HAP-1 (cell line): Measurements from ENCODE around the gene PGAP6.
A peak's percentile ranks its signal among the peaks of the same experiment; 100 is the strongest.

Source experiments
- DNase-seq, 2 experiments: peaks; one replicate each; pipeline ENCODE4 v3.0.0-alpha.2; 2016 to 2020; ENCODE audit warnings: low spot score in 2 of 2
- H3K27me3 ChIP-seq: fragments of 250-450 bp; sonication (Bioruptor Pico); 2 replicates; pipeline ENCODE4 v1.5.1; 2020; ENCODE audit warnings: low read depth, mild to moderate bottlenecking, moderate library complexity
- H3K36me3 ChIP-seq: fragments of 250-450 bp; sonication (Bioruptor Pico); replicated peaks from 2 replicates; pipeline ENCODE4 v1.5.1; 2020; ENCODE audit warnings: mild to moderate bottlenecking
- H3K4me1 ChIP-seq: fragments of 250-450 bp; sonication (Bioruptor Pico); 2 replicates; pipeline ENCODE4 v1.5.1; 2020; ENCODE audit warnings: mild to moderate bottlenecking
- H3K4me3 ChIP-seq: fragments of 250-450 bp; sonication (Bioruptor Pico); 2 replicates; pipeline ENCODE4 v1.5.1; 2020; ENCODE audit warnings: mild to moderate bottlenecking, moderate library complexity
- H3K9me3 ChIP-seq: fragments of 250-450 bp; sonication (Bioruptor Pico); 2 replicates; pipeline ENCODE4 v1.5.1; 2020; ENCODE audit warnings: mild to moderate bottlenecking, moderate library complexity
- in situ Hi-C: fragments of 300-500 bp; cut with MboI; formaldehyde crosslinking; loops from 3 replicates; pipeline ENCODE4 v1.14.3; 2020; ENCODE audit warnings: low sequenced_read_pairs, inconsistent platforms, mixed read lengths

Gene PGAP6

DNA sequence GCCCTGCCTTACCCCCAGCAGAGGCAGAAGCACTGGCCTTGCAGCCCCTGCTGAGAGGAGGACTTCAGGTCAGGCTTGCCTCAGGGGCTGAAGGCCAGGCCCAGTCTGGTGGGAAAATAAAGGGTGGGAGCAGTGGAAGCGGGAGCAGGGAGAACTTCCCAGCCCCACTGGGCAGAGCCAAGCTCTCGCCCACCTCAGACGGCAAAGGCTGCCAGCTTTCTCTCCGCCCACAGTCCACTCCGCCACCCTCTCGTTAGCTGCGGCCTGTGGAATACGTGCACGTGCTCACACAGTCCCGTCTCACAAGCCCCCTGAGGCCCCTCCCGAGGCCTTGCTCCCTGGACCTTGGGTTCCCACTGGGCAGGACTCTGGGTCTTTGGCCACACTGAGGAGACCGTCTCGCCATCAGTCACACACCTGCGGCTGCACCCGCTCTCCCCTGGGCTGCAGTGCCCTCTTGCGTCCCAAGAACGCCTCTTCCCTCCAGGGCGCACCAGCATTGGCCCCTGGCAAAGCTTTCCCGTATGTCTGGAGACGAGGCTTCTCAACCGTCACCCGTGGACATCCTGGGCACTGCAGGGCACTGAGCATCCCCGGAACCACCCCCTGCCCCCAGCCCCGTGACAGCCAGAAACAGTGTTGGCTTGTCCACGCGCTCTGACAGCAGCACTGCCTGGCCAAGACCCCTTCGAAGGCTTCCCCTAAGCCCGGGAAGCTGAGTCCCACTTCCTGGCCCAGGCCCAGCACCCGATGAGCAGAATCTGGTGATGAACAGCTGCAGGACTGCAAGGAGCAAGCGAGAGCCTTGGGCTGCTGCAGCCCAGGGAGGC is 19.7 kb downstream of the PGAP6 start:
- no peaks in the 10 kb centered on the region for H3K9me3 ChIP-seq
- peak; percentile 64 to 88 for DNase-seq
- peaks cover 9% of the 10 kb centered on the region for H3K36me3 ChIP-seq
- no peak overlapping the region for H3K4me3 ChIP-seq
- H3K27me3 ChIP-seq: no peaks in the 10 kb centered on the region
- in situ Hi-C loops: no loop called here
- peaks cover 10% of the 10 kb centered on the region for H3K4me1 ChIP-seq

DNA sequence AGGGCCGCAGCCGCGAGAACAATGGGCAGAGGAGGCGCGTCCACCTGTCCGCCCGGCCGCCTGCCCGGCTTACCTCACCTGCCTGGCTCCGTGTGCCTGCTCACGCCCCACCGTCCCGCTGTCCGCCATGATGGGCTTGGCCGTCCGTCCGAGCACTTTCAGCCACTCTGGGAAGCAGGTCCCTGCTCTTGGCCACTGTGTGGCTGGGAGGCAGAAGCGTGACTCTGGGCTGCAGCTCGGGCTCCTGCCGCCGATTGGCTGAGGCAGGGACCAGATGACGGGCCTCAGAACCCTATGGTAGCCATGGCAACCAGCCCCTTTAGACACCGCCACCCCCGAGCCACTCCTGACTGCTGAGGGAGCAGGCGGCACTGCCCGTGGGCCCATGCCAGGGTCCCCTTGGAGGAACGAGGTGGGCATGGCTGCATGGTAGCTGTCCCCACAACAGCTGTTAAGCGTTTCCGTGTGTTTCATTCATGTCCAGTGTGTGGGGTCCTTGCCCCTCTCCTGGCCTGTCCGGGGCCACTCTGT is 20.4 kb downstream of the PGAP6 start:
- H3K4me3 ChIP-seq: no peak overlapping the region
- no peaks in the 10 kb centered on the region for H3K27me3 ChIP-seq
- H3K9me3 ChIP-seq: no peaks in the 10 kb centered on the region
- in situ Hi-C loops: no loop called here
- H3K4me1 ChIP-seq: peaks cover 10% of the 10 kb centered on the region
- no peak for DNase-seq
- H3K36me3 ChIP-seq: peaks cover 4% of the 10 kb centered on the region; the same call in 1 of the 2 replicates

DNA sequence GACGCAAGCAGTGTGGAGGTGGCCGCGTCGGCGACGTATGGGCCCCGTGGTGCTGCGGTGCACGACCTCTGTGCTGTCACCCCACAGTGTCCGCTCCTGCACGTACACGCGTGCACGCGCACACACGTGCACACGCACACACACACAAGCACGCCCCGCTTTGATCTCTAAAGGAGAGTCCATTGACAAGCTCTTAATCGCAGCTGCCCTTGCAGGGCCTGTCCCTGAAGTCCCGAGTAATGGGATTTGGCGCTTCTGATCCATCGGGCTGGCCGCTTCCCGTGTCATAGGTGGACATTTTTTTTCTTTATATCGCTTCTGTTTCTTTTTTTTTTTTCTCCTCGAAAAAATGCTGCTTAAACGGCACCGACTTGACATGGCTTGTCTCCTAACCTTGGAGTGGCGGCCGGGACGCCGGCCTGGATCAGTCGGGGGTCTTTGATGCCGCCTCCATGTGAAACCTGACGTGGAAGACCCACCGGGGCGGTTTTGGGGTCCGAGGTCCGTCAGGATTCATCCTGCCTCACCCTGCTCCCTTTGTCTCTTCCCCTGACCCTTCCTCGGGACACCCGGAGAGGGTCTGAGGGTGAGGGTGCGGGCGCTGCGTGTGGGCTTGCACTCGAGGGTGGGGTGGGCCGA is 21.0 kb downstream of the PGAP6 start:
- no peaks in the 10 kb centered on the region for H3K36me3 ChIP-seq
- DNase-seq: no peak
- no peaks in the 10 kb centered on the region for H3K27me3 ChIP-seq
- H3K4me3 ChIP-seq: no peak overlapping the region
- H3K4me1 ChIP-seq: peaks cover 10% of the 10 kb centered on the region
- in situ Hi-C loops: no loop called here
- H3K9me3 ChIP-seq: no peaks in the 10 kb centered on the region

DNA sequence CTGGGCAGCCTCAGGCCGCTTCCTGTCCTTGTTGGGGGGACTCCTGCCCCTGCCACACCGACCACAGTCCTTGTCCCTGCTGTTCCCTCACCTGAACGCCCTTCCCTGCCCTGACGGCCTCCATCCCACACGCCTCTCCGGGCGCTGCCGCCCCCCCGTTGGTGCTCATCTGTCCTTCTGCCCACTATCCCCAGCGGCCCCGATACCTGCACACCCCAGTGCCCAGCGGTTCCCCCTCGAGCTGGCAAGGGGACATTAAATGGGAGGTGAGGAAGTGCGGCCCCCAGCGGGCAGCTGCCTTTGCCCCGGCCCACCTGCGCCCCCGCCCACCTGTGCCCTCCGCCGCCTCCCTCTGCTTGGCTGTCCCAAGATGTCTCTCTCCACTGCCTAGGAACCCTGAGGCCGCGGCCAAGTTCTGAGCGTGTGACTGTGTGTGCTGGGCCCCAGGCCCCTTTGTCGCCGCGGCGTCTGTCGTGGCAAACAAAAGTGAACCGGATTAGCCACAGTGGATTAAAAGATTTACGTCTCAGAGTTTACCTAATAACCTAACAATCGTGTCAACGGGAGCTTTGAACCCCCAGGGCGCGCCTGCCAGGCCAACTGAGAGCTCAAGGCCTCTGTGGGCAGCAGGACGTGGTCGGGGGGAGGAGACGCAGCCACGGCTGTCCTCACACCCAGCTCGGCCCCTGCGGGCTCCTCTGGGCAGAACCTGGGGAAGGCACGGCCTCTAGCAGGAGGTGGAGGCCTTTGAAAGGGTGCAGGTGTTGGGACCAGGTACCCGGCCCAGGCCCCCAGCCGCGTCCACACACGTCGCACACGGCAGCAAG is 21.7 kb downstream of the PGAP6 start:
- no peak overlapping the region for H3K4me3 ChIP-seq
- H3K4me1 ChIP-seq: peaks cover 10% of the 10 kb centered on the region
- in situ Hi-C loops: no loop called here
- H3K36me3 ChIP-seq: no peaks in the 10 kb centered on the region
- DNase-seq: peak; percentile 81 to 87
- no peaks in the 10 kb centered on the region for H3K27me3 ChIP-seq
- no peaks in the 10 kb centered on the region for H3K9me3 ChIP-seq

DNA sequence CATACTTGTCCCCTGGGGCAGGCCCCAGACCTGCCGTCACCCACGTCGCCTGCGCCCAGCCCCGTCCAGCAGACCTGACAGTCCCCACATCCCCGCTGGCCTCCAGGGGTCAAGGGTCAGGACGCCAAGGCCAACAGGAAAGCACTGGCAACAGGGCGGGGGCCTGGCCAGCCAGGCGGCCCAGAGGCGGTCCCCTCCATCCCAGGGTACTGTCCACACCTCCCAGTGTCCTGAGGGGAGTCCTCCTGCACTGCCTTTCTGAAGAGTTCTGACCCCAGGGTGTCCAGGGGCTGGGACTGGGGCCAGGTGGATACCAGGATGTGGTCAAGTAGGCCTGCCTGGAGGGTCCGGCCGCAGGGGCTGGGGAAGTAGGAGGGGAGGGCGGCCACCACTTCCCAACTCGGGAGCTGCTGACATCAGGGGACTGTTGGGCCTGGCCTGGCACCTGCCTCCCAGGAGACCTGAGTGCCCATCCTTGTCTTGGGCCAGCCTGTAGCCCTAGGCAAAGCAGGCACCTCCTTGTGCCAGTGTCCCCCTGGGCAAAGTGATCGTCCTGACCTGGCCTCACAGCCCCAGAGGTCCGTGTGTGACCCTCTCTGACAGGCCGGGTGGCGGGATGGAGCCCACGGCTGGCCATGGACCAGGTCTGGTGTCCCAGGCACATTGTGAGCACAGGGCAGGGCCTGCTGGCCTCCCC is 22.6 kb downstream of the PGAP6 start:
- H3K9me3 ChIP-seq: no peaks in the 10 kb centered on the region
- H3K27me3 ChIP-seq: no peaks in the 10 kb centered on the region
- peaks cover 10% of the 10 kb centered on the region for H3K4me1 ChIP-seq
- H3K36me3 ChIP-seq: no peaks in the 10 kb centered on the region
- H3K4me3 ChIP-seq: no peak overlapping the region
- DNase-seq: no peak
- in situ Hi-C loops: no loop called here

DNA sequence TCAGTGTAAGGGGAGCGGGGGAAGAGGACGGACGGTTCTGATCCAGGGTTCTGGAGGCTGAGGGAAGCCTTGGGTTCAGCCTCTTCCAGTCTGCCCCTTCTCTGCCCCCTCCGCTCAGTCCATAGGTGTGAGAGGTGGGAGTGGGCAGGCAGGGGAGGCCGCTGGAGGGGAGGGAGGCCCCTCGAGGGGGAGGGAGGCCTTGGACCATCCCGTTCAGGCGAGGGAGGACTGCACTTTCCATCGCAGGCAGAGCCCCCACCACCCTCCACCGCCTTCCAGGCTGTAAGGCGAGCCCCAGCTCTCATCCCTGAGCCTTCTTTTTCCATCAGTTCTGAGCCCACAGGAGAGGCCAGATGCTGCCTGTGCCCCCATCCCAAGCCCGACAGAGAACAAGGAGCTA is 25.0 kb downstream of the PGAP6 start:
- in situ Hi-C loops: no loop called here
- no peaks in the 10 kb centered on the region for H3K27me3 ChIP-seq
- no peak for DNase-seq
- H3K4me3 ChIP-seq: no peak overlapping the region
- peaks cover 15% of the 10 kb centered on the region for H3K4me1 ChIP-seq
- no peaks in the 10 kb centered on the region for H3K36me3 ChIP-seq
- no peaks in the 10 kb centered on the region for H3K9me3 ChIP-seq

DNA sequence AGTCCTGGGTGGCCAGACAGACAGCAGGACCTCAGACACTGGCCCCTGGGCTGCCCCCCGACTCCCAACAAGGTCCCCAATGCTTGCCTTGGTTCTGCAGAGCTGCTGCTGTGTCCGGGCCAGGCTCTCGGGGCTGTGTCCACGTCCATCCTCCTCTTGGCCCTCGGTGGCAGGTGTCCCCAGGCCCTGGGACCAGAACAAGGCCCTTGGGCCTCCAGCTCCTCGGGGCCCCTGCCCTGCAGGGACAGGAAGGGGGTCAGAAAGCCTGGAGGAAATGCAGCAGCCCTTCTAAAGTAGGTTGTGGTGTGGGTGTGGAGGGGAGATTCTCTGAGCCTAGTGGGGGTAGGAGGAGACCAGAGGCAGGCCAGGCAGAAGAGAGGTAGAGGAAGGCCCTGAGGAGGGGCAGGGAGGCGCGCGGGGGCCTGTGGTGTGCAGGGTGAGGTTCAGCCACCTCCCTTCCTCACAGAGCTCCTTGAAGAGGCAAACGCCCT is 26.8 kb downstream of the PGAP6 start:
- no peak overlapping the region for H3K4me3 ChIP-seq
- DNase-seq: no peak
- in situ Hi-C loops: no loop called here
- peaks cover 9% of the 10 kb centered on the region for H3K4me1 ChIP-seq
- H3K27me3 ChIP-seq: no peaks in the 10 kb centered on the region
- H3K36me3 ChIP-seq: peaks cover 9% of the 10 kb centered on the region; the same call in 1 of the 2 replicates
- H3K9me3 ChIP-seq: no peaks in the 10 kb centered on the region

DNA sequence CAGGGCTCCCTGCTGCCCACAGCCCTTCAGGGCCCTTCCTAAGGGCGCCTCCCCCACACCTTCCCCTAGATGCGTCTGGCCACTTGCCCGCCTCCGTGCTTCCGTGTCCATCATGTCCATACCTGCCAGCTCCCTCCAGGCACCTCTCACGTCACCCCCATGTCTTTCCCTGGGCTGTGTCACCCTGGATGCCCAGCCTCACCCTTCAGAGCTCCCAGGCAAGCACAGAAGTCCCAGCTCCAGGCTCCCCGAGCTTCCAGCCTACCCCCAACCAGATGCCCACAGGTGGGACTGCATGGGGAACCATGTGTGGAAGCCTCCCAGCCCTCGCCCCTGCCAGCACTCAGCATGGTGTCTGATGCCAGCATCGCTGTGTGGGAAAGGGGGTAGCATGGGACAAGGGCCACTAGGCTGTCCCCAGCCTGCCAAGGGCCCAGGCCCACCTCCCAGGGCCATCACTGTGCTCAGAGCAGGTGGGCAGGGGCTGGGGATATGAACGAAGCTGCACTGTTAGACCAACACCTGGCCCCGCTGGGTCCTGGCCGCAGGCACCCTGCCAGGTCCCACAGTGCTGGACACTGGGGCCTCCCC is 27.4 kb downstream of the PGAP6 start:
- no peak overlapping the region for H3K4me3 ChIP-seq
- in situ Hi-C loops: no loop called here
- no peak for DNase-seq
- H3K4me1 ChIP-seq: peaks cover 4% of the 10 kb centered on the region; the same call in 1 of the 2 replicates
- no peaks in the 10 kb centered on the region for H3K9me3 ChIP-seq
- H3K27me3 ChIP-seq: no peaks in the 10 kb centered on the region
- peaks cover 11% of the 10 kb centered on the region; the same call in 1 of the 2 replicates for H3K36me3 ChIP-seq

DNA sequence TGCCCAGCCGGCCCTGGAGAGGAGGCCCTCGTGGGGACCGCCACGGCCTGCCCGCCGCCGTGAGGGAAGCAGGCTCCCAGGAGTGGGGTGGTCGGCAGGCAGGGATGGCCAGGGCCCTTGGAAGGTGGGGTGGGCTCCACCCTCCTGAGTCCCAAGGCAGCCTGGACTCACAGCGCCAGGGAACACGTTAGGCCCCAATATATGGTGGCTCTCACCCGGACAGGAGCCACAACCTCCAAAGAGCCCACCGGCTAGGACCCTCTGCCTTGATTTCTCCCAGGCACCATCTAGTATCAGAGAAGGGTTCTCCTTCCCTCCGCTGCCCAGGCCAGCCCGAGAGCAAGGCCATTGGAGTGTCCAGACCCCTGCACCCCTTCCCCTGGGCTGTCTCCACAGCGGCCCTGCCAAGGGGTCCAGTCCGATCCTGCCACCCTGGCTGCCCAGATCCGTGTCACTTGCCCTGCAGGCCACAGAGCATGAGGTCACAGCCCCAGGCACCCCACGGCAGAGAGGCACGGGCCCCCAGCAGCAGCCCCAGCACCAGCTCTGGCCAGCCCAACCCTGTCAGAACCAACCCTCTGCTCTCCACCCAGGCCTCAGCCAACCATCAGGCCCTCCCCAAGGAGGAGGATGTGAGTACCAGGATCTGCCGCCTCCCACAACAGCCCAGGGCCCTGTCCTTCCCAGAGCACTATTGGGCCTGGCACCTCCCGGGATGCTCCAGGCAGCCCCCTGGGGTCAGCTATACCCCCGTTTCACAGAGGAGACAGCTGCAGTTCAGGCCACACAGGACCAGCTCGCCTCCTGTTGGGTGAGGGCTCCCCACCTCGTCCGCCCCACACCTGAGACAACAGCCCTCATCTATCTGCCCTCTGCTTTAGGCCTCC is 28.1 kb downstream of the PGAP6 start:
- Histone ChIP-seq H3K27me3 (no peaks in the 10 kb centered on the region), H3K4me3 (peak overlapping the region; percentile 28), H3K9me3 (no peaks in the 10 kb centered on the region), H3K4me1 (peaks cover 4% of the 10 kb centered on the region; the same call in 1 of the 2 replicates), H3K36me3 (peaks cover 11% of the 10 kb centered on the region)
- in situ Hi-C loops: no loop called here
- no peak for DNase-seq

DNA sequence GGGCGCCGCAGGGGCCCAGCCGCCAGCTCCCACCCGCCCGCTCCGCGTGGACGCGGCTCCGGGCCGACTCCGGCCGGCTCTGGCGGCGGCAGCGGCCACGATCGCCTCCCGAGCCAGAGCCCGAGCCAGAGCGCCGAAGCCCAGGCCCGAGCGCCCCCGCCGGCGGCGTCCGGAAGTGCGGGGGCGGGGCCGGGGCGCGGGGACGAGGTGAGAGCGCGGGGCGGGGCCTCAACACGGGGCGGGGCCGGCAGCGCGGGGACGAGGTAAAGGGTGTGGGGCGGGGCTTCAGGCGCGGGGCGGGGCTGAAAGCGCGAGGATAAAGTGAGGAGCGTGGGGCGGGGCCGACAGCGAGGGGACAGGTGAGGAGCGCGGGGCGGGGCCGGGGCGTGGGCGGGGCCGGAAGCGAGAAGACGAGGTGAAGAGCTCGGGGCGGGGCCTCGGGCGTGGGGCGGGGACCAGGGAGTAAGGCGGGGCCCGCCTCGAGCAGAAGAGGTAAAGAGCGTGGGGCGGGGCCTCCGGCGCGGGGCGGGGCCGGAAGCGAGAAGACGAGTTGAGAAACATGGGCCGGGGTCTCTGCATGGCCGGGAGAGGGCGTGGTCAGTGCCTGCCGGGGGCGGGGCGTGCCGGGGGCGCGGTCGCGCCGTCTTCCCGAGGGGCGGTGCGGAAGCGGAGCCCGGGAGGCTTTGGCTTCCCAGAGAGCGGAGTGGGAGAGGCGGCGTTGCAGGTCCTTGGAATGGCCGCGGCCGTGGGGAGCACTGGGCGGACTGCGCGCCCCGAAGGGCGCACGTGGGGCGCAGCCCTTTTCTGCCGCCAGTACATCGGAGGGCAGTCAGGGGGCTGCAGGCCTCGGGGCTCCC is 29.0 kb downstream of the PGAP6 start, which contains the start of gene AXIN1:
Gene AXIN1 (minus strand): TSS at position 177 of the 857 bp plus-strand sequence. CDS start 5,698 bp downstream, outside the sequence.
- Histone ChIP-seq H3K36me3 (peaks cover 13% of the 10 kb centered on the region), H3K4me3 (peak within 1 kb of the TSS; percentile 61), H3K27me3 (no peaks in the 10 kb centered on the region), H3K4me1 (peaks cover 4% of the 10 kb centered on the region; the same call in 1 of the 2 replicates), H3K9me3 (no peaks in the 10 kb centered on the region)
- peak; percentile 96 to 100 for DNase-seq
- in situ Hi-C loops: no loop called here

DNA sequence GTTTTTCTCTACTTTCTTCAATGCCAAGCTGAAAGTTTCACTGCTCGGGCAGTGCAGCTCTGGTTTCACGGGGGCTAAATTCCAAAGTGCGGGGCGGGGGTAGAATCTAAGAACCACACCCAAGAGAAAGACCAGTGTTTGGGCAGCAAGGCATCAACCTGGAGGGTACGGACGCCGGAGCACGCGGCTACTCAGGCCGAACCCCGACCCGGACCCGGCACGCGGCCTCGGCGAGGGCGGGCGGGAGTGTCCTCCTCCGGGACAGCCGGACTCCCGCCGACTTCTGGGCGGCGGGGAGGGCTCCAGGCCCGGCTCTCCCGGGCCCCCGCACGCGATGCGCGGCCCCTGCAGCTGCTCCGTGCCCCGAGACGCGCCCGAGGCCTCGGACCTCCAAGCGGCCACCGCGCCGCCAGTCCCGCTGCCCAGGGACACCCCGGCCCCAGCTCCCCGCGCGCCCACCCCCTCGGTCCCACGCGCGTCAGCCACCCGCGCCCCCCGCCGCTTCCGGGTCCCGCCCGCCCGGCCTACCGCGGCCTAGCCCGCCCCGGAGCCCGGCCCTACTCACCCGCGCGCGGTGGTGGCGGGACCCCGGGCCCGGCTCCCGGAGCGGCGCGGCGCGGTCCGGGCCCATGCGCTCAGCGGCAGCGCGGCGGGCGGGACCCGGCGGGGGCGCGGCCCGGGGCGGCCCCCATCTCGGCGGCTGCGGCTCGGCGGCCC is 29.8 kb downstream of the PGAP6 start:
- H3K9me3 ChIP-seq: no peaks in the 10 kb centered on the region

More for the DNA sequence above, 29.8 kb downstream of the PGAP6 start:
- Histone ChIP-seq H3K36me3 (peaks cover 22% of the 10 kb centered on the region), H3K27me3 (no peaks in the 10 kb centered on the region), H3K4me1 (peaks cover 4% of the 10 kb centered on the region; the same call in 1 of the 2 replicates), H3K4me3 (peak overlapping the region; percentile 61)
- in situ Hi-C loops: no loop called here
- no peak for DNase-seq
